Lower lobe of right lung (tissue), 2 donors: Measurements from ENCODE around the gene MRPL17. TPM values are rescaled to one million over a fixed set of nuclear protein-coding genes. Genes with fewer than 3 reads are reported as not detected.

Experiments used
- ATAC-seq, 2 donors: fragments of 200-7000 bp; cut with Tn5 transposase; one replicate each; pipeline ENCODE4 v1.9.1; 2020 to 2022; ENCODE audit warnings: mild to moderate bottlenecking in 2 of 2, moderate library complexity in 2 of 2
- DNase-seq: peaks from one replicate; pipeline ENCODE4 v3.0.0-alpha.2; 2020
- H3K27ac ChIP-seq: fragments of 200-600 bp; one replicate; pipeline ENCODE4 v1.8.0; 2022
- H3K27me3 ChIP-seq: fragments of 200-600 bp; one replicate; pipeline ENCODE4 v1.8.0; 2022; ENCODE audit warnings: low read depth
- H3K36me3 ChIP-seq: fragments of 200-600 bp; one replicate; pipeline ENCODE4 v1.8.0; 2022; ENCODE audit warnings: mild to moderate bottlenecking
- H3K4me1 ChIP-seq: fragments of 200-600 bp; one replicate; pipeline ENCODE4 v1.8.0; 2022
- H3K4me3 ChIP-seq: fragments of 200-600 bp; one replicate; pipeline ENCODE4 v1.8.0; 2022; ENCODE audit warnings: mild to moderate bottlenecking
- H3K9me3 ChIP-seq: fragments of 200-600 bp; one replicate; pipeline ENCODE4 v1.8.0; 2022
- CTCF ChIP-seq: fragments of 200-600 bp; IDR thresholded peaks from one replicate; pipeline ENCODE4 v1.8.0; 2022; ENCODE audit warnings: antibody characterized with exemption, mild to moderate bottlenecking
- intact Hi-C: fragments of 100-400 bp; cut with DNase I; formaldehyde crosslinking; loops from one replicate; pipeline ENCODE4 v1.11.0; 2022
- total RNA-seq: library from RNA; stranded (reverse); fragmentation: NEBNext Ultra II Directional; extraction: Animal tissue kit (Norgen Biotek cat#: 25700); gene quantifications from one replicate; pipeline ENCODE4 v1.2.1, GENCODE V29; 2021
- donor health status: DM: no; HTN: yes; CAD: no; lungs with severe emphysema.

Gene MRPL17
- total RNA-seq, 1 donor from 2014 or later = 34.2 TPM

- DNase-seq (no peak), ATAC-seq (peak; percentile 45 to 53)
- no peaks in the 10 kb centered on the region for H3K27me3 ChIP-seq
- no peaks in the 10 kb centered on the region for H3K9me3 ChIP-seq
- no peak overlapping the region for H3K4me3 ChIP-seq
- H3K36me3 ChIP-seq = no peaks in the 10 kb centered on the region
- peaks cover 40% of the 10 kb centered on the region for H3K4me1 ChIP-seq
- H3K27ac ChIP-seq = peak overlapping the region; percentile 73
- intact Hi-C loops = no loop called here
- no peak for TF ChIP-seq CTCF
Observed at GRCh38 chr11:6646918-6647679, 36.0 kb downstream of the MRPL17 start.

GRCh38 chr11:6646576-6646917, 36.6 kb downstream of the MRPL17 start:
- peak; percentile 3 to 28 for ATAC-seq
- intact Hi-C loops = no loop called here
- no peak overlapping the region for H3K4me3 ChIP-seq
- H3K27ac ChIP-seq = peak overlapping the region; percentile 73
- peaks cover 39% of the 10 kb centered on the region for H3K4me1 ChIP-seq
- DNase-seq = no peak
- H3K27me3 ChIP-seq = no peaks in the 10 kb centered on the region
- no peaks in the 10 kb centered on the region for H3K36me3 ChIP-seq
- H3K9me3 ChIP-seq = no peaks in the 10 kb centered on the region
- no peak for TF ChIP-seq CTCF

- H3K36me3 ChIP-seq = no peaks in the 10 kb centered on the region
- peaks cover 34% of the 10 kb centered on the region for H3K4me1 ChIP-seq
- no peaks in the 10 kb centered on the region for H3K9me3 ChIP-seq
- intact Hi-C loops = no loop called here
- peak overlapping the region; percentile 73 for H3K27ac ChIP-seq
- no peak overlapping the region for H3K4me3 ChIP-seq
- peak; percentile 20 to 25 for ATAC-seq
- TF ChIP-seq CTCF = no peak
- H3K27me3 ChIP-seq = no peaks in the 10 kb centered on the region
- DNase-seq = peak; percentile 58
Observed at GRCh38 chr11:6646071-6646470, 37.1 kb downstream of the MRPL17 start.

- no peak overlapping the region for H3K4me3 ChIP-seq
- TF ChIP-seq CTCF = no peak
- H3K27me3 ChIP-seq = no peaks in the 10 kb centered on the region
- H3K9me3 ChIP-seq = no peaks in the 10 kb centered on the region
- H3K4me1 ChIP-seq = peaks cover 35% of the 10 kb centered on the region
- no peak for ATAC-seq
- intact Hi-C loops = no loop called here
- no peak for DNase-seq
- peaks cover 5% of the 10 kb centered on the region for H3K36me3 ChIP-seq
- no peak overlapping the region for H3K27ac ChIP-seq
Observed at GRCh38 chr11:6642957-6643356, 40.2 kb downstream of the MRPL17 start.

GRCh38 chr11:6640985-6641701, 42.0 kb downstream of the MRPL17 start:
- H3K36me3 ChIP-seq = peaks cover 5% of the 10 kb centered on the region
- H3K9me3 ChIP-seq = no peaks in the 10 kb centered on the region
- intact Hi-C loops = no loop called here
- DNase-seq (no peak), ATAC-seq (no peak)
- no peaks in the 10 kb centered on the region for H3K27me3 ChIP-seq
- H3K27ac ChIP-seq = no peak overlapping the region
- no peak overlapping the region for H3K4me3 ChIP-seq
- no peak for TF ChIP-seq CTCF
- H3K4me1 ChIP-seq = peaks cover 35% of the 10 kb centered on the region
